Heart right ventricle (tissue), 16 donors: ENCODE data around the gene NUP62CL. TPM values are rescaled to one million over a fixed set of nuclear protein-coding genes. Genes with fewer than 3 reads are reported as not detected.

ENCODE experiments used
- ATAC-seq, 8 donors: fragments of 200-7000 bp; cut with Tn5 transposase; one replicate each; pipeline ENCODE4 v1.9.1; 2020; ENCODE audit warnings: mild to moderate bottlenecking in 8 of 8, moderate library complexity in 8 of 8, moderate number of reproducible peaks in 1 of 8
- DNase-seq, 2 donors: peaks; one replicate each; pipeline ENCODE4 v3.0.0-alpha.2; 2020
- H3K27ac ChIP-seq, 10 donors: fragments of 200-600 bp; sonication (generic) in 2 of 10; one replicate each; pipeline versions ENCODE4 v1.5.0 to v1.8.0; 2020 to 2022; ENCODE audit warnings: mild to moderate bottlenecking in 3 of 10
- H3K27me3 ChIP-seq, 7 donors: fragments of 200-600 bp; one replicate each; pipeline ENCODE4 v1.8.0; 2021 to 2022; ENCODE audit warnings: mild to moderate bottlenecking in 2 of 7
- H3K36me3 ChIP-seq, 9 donors: fragments of 200-600 bp; sonication (generic) in 1 of 9; one replicate each; pipeline versions ENCODE4 v1.5.0 to v1.8.0; 2020 to 2022; ENCODE audit warnings: mild to moderate bottlenecking in 2 of 9
- H3K4me1 ChIP-seq, 9 donors: fragments of 200-600 bp; sonication (generic) in 1 of 9; one replicate each; pipeline versions ENCODE4 v1.5.0 to v1.8.0; 2020 to 2022; ENCODE audit warnings: mild to moderate bottlenecking in 4 of 9
- H3K4me3 ChIP-seq, 10 donors: fragments of 200-600 bp; sonication (generic) in 2 of 10; one replicate each; pipeline versions ENCODE4 v1.5.0 to v1.8.0; 2020 to 2022; ENCODE audit warnings: mild to moderate bottlenecking in 7 of 10, moderate library complexity in 2 of 10
- H3K9me3 ChIP-seq, 11 donors: fragments of 200-600 bp in 10 of 11; sonication (generic) in 2 of 11; one replicate each; pipeline versions ENCODE4 v1.5.0 to v1.8.0; 2013 to 2022; ENCODE audit warnings: mild to moderate bottlenecking in 2 of 11, control low read depth in 1 of 11, moderate library complexity in 1 of 11
- WGBS, 2 donors: extraction: QIAGEN DNeasy Blood & Tissue Kit; methylation state at CpG; one replicate each; pipeline ENCODE4 v1.1.7; 2013; ENCODE audit warnings: inconsistent platforms in 1 of 2; 5-methylcytosine and 5-hydroxymethylcytosine counted together
- intact Hi-C, 10 donors: fragments of 100-400 bp; cut with DNase I; formaldehyde crosslinking; loops; one replicate each; pipeline versions ENCODE4 v1.11.1 to v1.14.2; 2022
- polyA plus RNA-seq, 2 donors: library from polyadenylated mRNA; stranded (reverse); fragments of 200-250 nt; gene quantifications; one replicate each; pipeline ENCODE4 v1.2.3, GENCODE V29; 2013
- total RNA-seq, 10 donors: library from RNA; stranded (reverse); fragmentation: NEBNext Ultra II Directional in 3 of 10; extraction: Animal tissue kit (Norgen Biotek cat#: 25700) in 3 of 10; gene quantifications; one replicate each; pipeline versions ENCODE4 v1.2.1 to v1.2.4, GENCODE V29; 2021 to 2023
- TF ChIP-seq, protein P1 (sequence below), 9 donors: fragments of 200-600 bp; sonication (generic) in 2 of 9; IDR thresholded peaks; one replicate each; pipeline versions ENCODE4 v1.5.0 to v1.8.0; 2021 to 2022; ENCODE audit warnings: antibody characterized with exemption in 9 of 9, mild to moderate bottlenecking in 5 of 9, moderate library complexity in 1 of 9
- donor health status: Arrhythmogenic right ventricular cardiomyopathy.
- donor health status: ischemic (EF 13 %, LVEDD 7.1; RV severe dilation, severe dysfunction).
- donor health status: healthy with polysubstance abuse.
- donor health status: DM: no; HTN: yes; CAD: no.
- donor health status: DM: no; HTN: no; CAD: no.
- donor health status: ischemic (EF 25% LVEDD 6.9; RV normal size, moderate dysfunction).
- donor health status: ischemic (EF 25% LVEDD 5.7; RV mildly dilated, moderate dysfunction).
- donor health status: healthy.
- donor health status: DM: yes; HTN: yes; CAD: no.
- donor health status: Ischemic cardiomyopathy.
- donor health status: ischemic (EF 35%, LVEDD 5.7; RV mildly dilated, moderate dysfunction).
- donor health status: nonischemic (EF 11% LVEDD 7.7; RV severe dilation, severe dysfunction).
- donor health status: DM: yes; HTN: yes; CAD: no.
- donor health status: PGD.
- donor health status: ischemic (EF 29% LVEDD 5.4; RV normal size, mild dysfunction).
- donor health status: nonischemic (EF 23%, LVEDD 6.1; RV moderate dilation, normal function).

Gene NUP62CL
- total and polyA plus RNA-seq, 12 donors, result 0.23 to 2.8 (median 0.85) TPM; not detected in 1

DNA sequence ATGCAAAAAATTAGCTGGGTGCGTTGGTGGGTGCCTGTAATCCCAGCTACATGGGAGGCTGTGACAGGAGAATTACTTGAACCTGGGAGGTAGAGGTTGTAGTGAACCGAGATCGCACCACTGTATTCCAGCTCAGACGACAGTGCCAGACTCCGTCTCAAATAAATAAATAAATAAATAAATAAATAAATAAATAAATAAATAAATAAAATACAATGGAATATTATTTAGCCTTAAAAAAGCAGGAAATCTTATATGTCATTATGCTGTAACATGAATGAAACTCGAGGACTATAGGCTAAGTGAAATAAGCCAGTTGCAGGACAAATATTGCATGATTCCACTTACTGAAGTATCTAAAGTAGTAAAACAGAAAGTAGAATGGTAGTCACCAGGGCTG lies 130.1 kb downstream of the NUP62CL start:
- Histone ChIP-seq H3K4me1 (no peaks in the 10 kb centered on the region), H3K4me3 (no peak overlapping the region), H3K9me3 (peaks cover 0 to 54% (median 11%) of the 10 kb centered on the region in 11 donors), H3K36me3 (no peaks in the 10 kb centered on the region), H3K27me3 (no peaks in the 10 kb centered on the region), H3K27ac (no peak overlapping the region)
- DNase-seq (no peak), ATAC-seq (no peak)
- 97 to 99% methylated on average over 6 of the region's 6 CpGs for WGBS, 2 donors
- TF ChIP-seq, protein P1, sequence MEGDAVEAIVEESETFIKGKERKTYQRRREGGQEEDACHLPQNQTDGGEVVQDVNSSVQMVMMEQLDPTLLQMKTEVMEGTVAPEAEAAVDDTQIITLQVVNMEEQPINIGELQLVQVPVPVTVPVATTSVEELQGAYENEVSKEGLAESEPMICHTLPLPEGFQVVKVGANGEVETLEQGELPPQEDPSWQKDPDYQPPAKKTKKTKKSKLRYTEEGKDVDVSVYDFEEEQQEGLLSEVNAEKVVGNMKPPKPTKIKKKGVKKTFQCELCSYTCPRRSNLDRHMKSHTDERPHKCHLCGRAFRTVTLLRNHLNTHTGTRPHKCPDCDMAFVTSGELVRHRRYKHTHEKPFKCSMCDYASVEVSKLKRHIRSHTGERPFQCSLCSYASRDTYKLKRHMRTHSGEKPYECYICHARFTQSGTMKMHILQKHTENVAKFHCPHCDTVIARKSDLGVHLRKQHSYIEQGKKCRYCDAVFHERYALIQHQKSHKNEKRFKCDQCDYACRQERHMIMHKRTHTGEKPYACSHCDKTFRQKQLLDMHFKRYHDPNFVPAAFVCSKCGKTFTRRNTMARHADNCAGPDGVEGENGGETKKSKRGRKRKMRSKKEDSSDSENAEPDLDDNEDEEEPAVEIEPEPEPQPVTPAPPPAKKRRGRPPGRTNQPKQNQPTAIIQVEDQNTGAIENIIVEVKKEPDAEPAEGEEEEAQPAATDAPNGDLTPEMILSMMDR (IDR thresholded peaks at IDR 0.05), result no peak
- intact Hi-C loops, result no loop called here

Other genes with a start within 250 kb of the NUP62CL start
- gene MORC4, start 206.2 kb downstream of the NUP62CL start, total RNA-seq, result 1 to 10 TPM; 2.2 to 3.2 (median 2.7) TPM
- gene MORC4, start 206.2 kb downstream of the NUP62CL start, polyA plus RNA-seq, result 1 to 10 TPM; 2.3 to 3.5 TPM
- gene RBM41, start 87.6 kb downstream of the NUP62CL start, total RNA-seq, result 10 to 100 TPM in 9 of 10 donors, 1 to 10 TPM in 1; 9.9 to 18.9 (median 14.4) TPM
- gene RBM41, start 87.6 kb downstream of the NUP62CL start, polyA plus RNA-seq, result 1 to 10 TPM; 3.0 to 4.4 TPM
- gene DNAAF6, start 178 bp upstream of the NUP62CL start, total RNA-seq, result not detected
- gene DNAAF6, start 178 bp upstream of the NUP62CL start, polyA plus RNA-seq, result not detected
- under 1 TPM in 3 of 10 donors, not detected in 7; 0.02 to 0.14 (median 0.08) TPM for gene FRMPD3, start 243.2 kb upstream of the NUP62CL start, total RNA-seq
- gene FRMPD3, start 243.2 kb upstream of the NUP62CL start, polyA plus RNA-seq, result under 1 TPM in 1 of 2 donors, not detected in 1; 0.03 TPM